ENCODE data around the gene HECW1. TPM values are rescaled to one million over a fixed set of nuclear protein-coding genes. Genes with fewer than 3 reads are reported as not detected.

Gene HECW1
- polyA plus RNA-seq, 6 donors from 2014 or later = not detected

GRCh38 chr7:43535031-43535451 is 422.6 kb downstream of the HECW1 start:
- ATAC-seq (ENCODE audit: low read depth in 2 of 2) (no peak), DNase-seq (no peak)
- no peaks in the 10 kb centered on the region for H3K36me3 Mint-ChIP-seq
- H3K27ac Mint-ChIP-seq = no peak overlapping the region
- no peak overlapping the region for H3K4me3 Mint-ChIP-seq
- H3K27me3 Mint-ChIP-seq = peaks cover 0 to 15% (median 7%) of the 10 kb centered on the region in 3 donors
- H3K4me1 Mint-ChIP-seq = no peaks in the 10 kb centered on the region
- H3K9me3 Mint-ChIP-seq = no peaks in the 10 kb centered on the region

- DNase-seq (no peak), ATAC-seq (ENCODE audit: low read depth in 2 of 2) (no peak)
- H3K36me3 Mint-ChIP-seq = no peaks in the 10 kb centered on the region
- no peaks in the 10 kb centered on the region for H3K4me1 Mint-ChIP-seq
- H3K27me3 Mint-ChIP-seq = peaks cover 0 to 15% (median 8%) of the 10 kb centered on the region in 3 donors
- H3K4me3 Mint-ChIP-seq = no peak overlapping the region
- no peak overlapping the region for H3K27ac Mint-ChIP-seq
- H3K9me3 Mint-ChIP-seq = no peaks in the 10 kb centered on the region
Measured at GRCh38 chr7:43535810-43536585, 423.6 kb downstream of the HECW1 start.

- no peaks in the 10 kb centered on the region for H3K4me1 Mint-ChIP-seq
- H3K36me3 Mint-ChIP-seq = no peaks in the 10 kb centered on the region
- no peaks in the 10 kb centered on the region for H3K9me3 Mint-ChIP-seq
- no peak overlapping the region for H3K27ac Mint-ChIP-seq
- no peak for ATAC-seq (ENCODE audit: low read depth in 2 of 2)
- DNase-seq = no peak
- no peak overlapping the region for H3K4me3 Mint-ChIP-seq
- peaks cover 0 to 15% (median 11%) of the 10 kb centered on the region in 3 donors for H3K27me3 Mint-ChIP-seq
Measured at GRCh38 chr7:43536773-43537172, 424.3 kb downstream of the HECW1 start.

- peaks cover 3 to 19% (median 11%) of the 10 kb centered on the region in 3 donors for H3K27me3 Mint-ChIP-seq
- no peaks in the 10 kb centered on the region for H3K9me3 Mint-ChIP-seq
- ATAC-seq (ENCODE audit: low read depth in 2 of 2) = no peak
- H3K36me3 Mint-ChIP-seq = no peaks in the 10 kb centered on the region
- DNase-seq = no peak
- H3K27ac Mint-ChIP-seq = no peak overlapping the region
- no peak overlapping the region for H3K4me3 Mint-ChIP-seq
- H3K4me1 Mint-ChIP-seq = no peaks in the 10 kb centered on the region
Measured at GRCh38 chr7:43537765-43538403, 425.4 kb downstream of the HECW1 start.

- no peak overlapping the region for H3K27ac Mint-ChIP-seq
- no peaks in the 10 kb centered on the region for H3K4me1 Mint-ChIP-seq
- no peaks in the 10 kb centered on the region for H3K9me3 Mint-ChIP-seq
- H3K27me3 Mint-ChIP-seq = peaks cover 5 to 20% (median 11%) of the 10 kb centered on the region in 3 donors
- DNase-seq (no peak), ATAC-seq (ENCODE audit: low read depth in 2 of 2) (no peak)
- no peak overlapping the region for H3K4me3 Mint-ChIP-seq
- no peaks in the 10 kb centered on the region for H3K36me3 Mint-ChIP-seq
Measured at GRCh38 chr7:43538404-43538771, 425.9 kb downstream of the HECW1 start.

- no peak for ATAC-seq (ENCODE audit: low read depth in 2 of 2)
- DNase-seq = no peak
- peaks cover 5 to 22% (median 10%) of the 10 kb centered on the region in 3 donors for H3K27me3 Mint-ChIP-seq
- no peaks in the 10 kb centered on the region for H3K36me3 Mint-ChIP-seq
- no peak overlapping the region for H3K4me3 Mint-ChIP-seq
- no peaks in the 10 kb centered on the region for H3K4me1 Mint-ChIP-seq
- H3K9me3 Mint-ChIP-seq = no peaks in the 10 kb centered on the region
- no peak overlapping the region for H3K27ac Mint-ChIP-seq
Measured at GRCh38 chr7:43540471-43540870, 428.0 kb downstream of the HECW1 start.

- Mint-ChIP-seq H3K36me3 (peaks cover 4 to 9% of the 10 kb centered on the region in 2 donors), H3K4me1 (no peaks in the 10 kb centered on the region), H3K4me3 (no peak overlapping the region), H3K27ac (no peak overlapping the region), H3K9me3 (peaks cover 0 to 12% (median 4%) of the 10 kb centered on the region in 7 donors), H3K27me3 (peaks cover 19 to 34% (median 21%) of the 10 kb centered on the region in 3 donors)
- ATAC-seq (ENCODE audit: low read depth in 2 of 2) (no peak), DNase-seq (no peak)
Measured at GRCh38 chr7:43542716-43543115, 430.3 kb downstream of the HECW1 start.

GRCh38 chr7:43546231-43546630 is 433.8 kb downstream of the HECW1 start:
- peaks cover 0 to 12% (median 4%) of the 10 kb centered on the region in 7 donors for H3K9me3 Mint-ChIP-seq
- ATAC-seq (ENCODE audit: low read depth in 2 of 2) (no peak), DNase-seq (no peak)
- H3K27me3 Mint-ChIP-seq = peaks cover 32 to 47% (median 39%) of the 10 kb centered on the region in 3 donors
- H3K36me3 Mint-ChIP-seq = peaks cover 4 to 9% of the 10 kb centered on the region in 2 donors
- H3K27ac Mint-ChIP-seq = peak overlapping the region in 1 of 6 donors; percentile 67
- H3K4me3 Mint-ChIP-seq = no peak overlapping the region
- no peaks in the 10 kb centered on the region for H3K4me1 Mint-ChIP-seq

- H3K27ac Mint-ChIP-seq = peak overlapping the region in 1 of 6 donors; percentile 43
- peaks cover 0 to 12% (median 4%) of the 10 kb centered on the region in 7 donors for H3K9me3 Mint-ChIP-seq
- DNase-seq (no peak), ATAC-seq (ENCODE audit: low read depth in 2 of 2) (no peak)
- H3K4me1 Mint-ChIP-seq = no peaks in the 10 kb centered on the region
- peaks cover 4 to 9% of the 10 kb centered on the region in 2 donors for H3K36me3 Mint-ChIP-seq
- H3K4me3 Mint-ChIP-seq = no peak overlapping the region
- peaks cover 46 to 60% (median 51%) of the 10 kb centered on the region in 3 donors for H3K27me3 Mint-ChIP-seq
Measured at GRCh38 chr7:43550427-43550826, 438.0 kb downstream of the HECW1 start.

- Mint-ChIP-seq H3K4me1 (no peaks in the 10 kb centered on the region), H3K27me3 (peaks cover 37 to 56% (median 47%) of the 10 kb centered on the region in 3 donors), H3K9me3 (peaks cover 0 to 2% (median under 1%) of the 10 kb centered on the region in 7 donors), H3K4me3 (no peak overlapping the region), H3K27ac (no peak overlapping the region), H3K36me3 (peaks cover under 1 to 3% of the 10 kb centered on the region in 2 donors)
- no peak for DNase-seq
- ATAC-seq (ENCODE audit: low read depth in 2 of 2) = no peak
Measured at GRCh38 chr7:43552122-43552521, 439.7 kb downstream of the HECW1 start.

GRCh38 chr7:43553999-43554398 is 441.6 kb downstream of the HECW1 start:
- H3K9me3 Mint-ChIP-seq = no peaks in the 10 kb centered on the region
- peaks cover 0 to 9% of the 10 kb centered on the region in 2 donors for H3K36me3 Mint-ChIP-seq
- H3K27me3 Mint-ChIP-seq = peaks cover 46 to 69% (median 59%) of the 10 kb centered on the region in 3 donors
- DNase-seq (no peak), ATAC-seq (ENCODE audit: low read depth in 2 of 2) (no peak)
- no peak overlapping the region for H3K27ac Mint-ChIP-seq
- no peaks in the 10 kb centered on the region for H3K4me1 Mint-ChIP-seq
- H3K4me3 Mint-ChIP-seq = no peak overlapping the region

GRCh38 chr7:43554423-43554822 is 442.0 kb downstream of the HECW1 start:
- no peaks in the 10 kb centered on the region for H3K9me3 Mint-ChIP-seq
- H3K27me3 Mint-ChIP-seq = peaks cover 45 to 72% (median 59%) of the 10 kb centered on the region in 3 donors
- no peaks in the 10 kb centered on the region for H3K4me1 Mint-ChIP-seq
- H3K27ac Mint-ChIP-seq = peak overlapping the region in 1 of 6 donors; percentile 72
- no peak for DNase-seq
- H3K4me3 Mint-ChIP-seq = peak overlapping the region in 1 of 8 donors; percentile 42
- H3K36me3 Mint-ChIP-seq = peaks cover 0 to 9% of the 10 kb centered on the region in 2 donors
- no peak for ATAC-seq (ENCODE audit: low read depth in 2 of 2)

- no peaks in the 10 kb centered on the region for H3K4me1 Mint-ChIP-seq
- peaks cover 44 to 61% (median 54%) of the 10 kb centered on the region in 3 donors for H3K27me3 Mint-ChIP-seq
- peak overlapping the region in 1 of 6 donors; percentile 55 for H3K27ac Mint-ChIP-seq
- H3K36me3 Mint-ChIP-seq = peaks cover 0 to 9% of the 10 kb centered on the region in 2 donors
- ATAC-seq (ENCODE audit: low read depth in 2 of 2) (no peak), DNase-seq (no peak)
- H3K4me3 Mint-ChIP-seq = no peak overlapping the region
- no peaks in the 10 kb centered on the region for H3K9me3 Mint-ChIP-seq
Measured at GRCh38 chr7:43557831-43558495, 445.5 kb downstream of the HECW1 start.
